HEK293 (cell line): ENCODE data around the gene CCDC183.

ENCODE experiments used
- CTCF ChIA-PET: fragments of 350-600 bp; formaldehyde crosslinking; extraction: SDS; loops from one replicate; lab custom pipeline; 2021; ENCODE audit warnings: antibody characterized with exemption; lab: Yijun Ruan, JAX
- POLR2A ChIA-PET: fragments of 300-600 bp; formaldehyde crosslinking; extraction: SDS; loops from one replicate; lab custom pipeline; 2020; ENCODE audit warnings: antibody characterized with exemption, inconsistent platforms; lab: Yijun Ruan, JAX
- H3K27ac ChIP-seq: fragments of 200-500 bp; sonication (Bioruptor generic); 2 replicates; pipeline ENCODE4 v1.5.1; 2014; ENCODE audit warnings: low read depth, low read length, control low read depth, inconsistent platforms; ENCODE audit errors: extremely low read depth
- H3K36me3 ChIP-seq, 2 experiments: fragments of 200-500 bp in 1 of 2; sonication (Bioruptor generic) in 1 of 2; 1 replicate in 1 of 2; 2 replicates in 1 of 2; pipeline ENCODE4 v1.5.1; 2014 to 2017; ENCODE audit warnings: inconsistent platforms in 2 of 2, low read length in 2 of 2; ENCODE audit not compliant: control insufficient read depth in 2 of 2, insufficient read depth in 1 of 2
- H3K4me1 ChIP-seq: fragments of 200-500 bp; sonication (Bioruptor generic); 2 replicates; pipeline ENCODE4 v1.5.1; 2014; ENCODE audit warnings: mild to moderate bottlenecking, low read length, inconsistent platforms; ENCODE audit not compliant: control insufficient read depth, insufficient read depth
- H3K4me3 ChIP-seq: 2 replicates; pipeline ENCODE4 v1.5.1; 2011; ENCODE audit warnings: low read depth, mild to moderate bottlenecking, control low read depth, low read length, moderate library complexity
- H3K9me3 ChIP-seq: fragments of 200-500 bp; sonication (Bioruptor generic); 2 replicates; pipeline ENCODE4 v1.5.1; 2014; ENCODE audit warnings: low read depth, low read length, inconsistent platforms; ENCODE audit not compliant: control insufficient read depth, insufficient read depth
- HIC1 ChIP-seq: fragments of 450-650 bp; formaldehyde crosslinking; IDR thresholded peaks from 2 replicates; pipeline ENCODE4 v1.5.1; 2016; ENCODE audit warnings: missing biosample characterization, missing genetic modification characterization
- MZF1 ChIP-seq: fragments of 450-650 bp; formaldehyde crosslinking; IDR thresholded peaks from 2 replicates; pipeline ENCODE4 v1.5.1; 2017; ENCODE audit warnings: missing biosample characterization, missing genetic modification characterization, borderline replicate concordance
- PRDM10 ChIP-seq: fragments of 450-650 bp; formaldehyde crosslinking; IDR thresholded peaks from 2 replicates; pipeline ENCODE4 v1.5.1; 2016; ENCODE audit warnings: missing biosample characterization, missing genetic modification characterization
- SP2 ChIP-seq: fragments of 450-650 bp; formaldehyde crosslinking; IDR thresholded peaks from 2 replicates; pipeline ENCODE4 v1.5.1; 2016; ENCODE audit warnings: missing biosample characterization, missing genetic modification characterization
- ZNF112 ChIP-seq: fragments of 450-650 bp; formaldehyde crosslinking; IDR thresholded peaks from 2 replicates; pipeline ENCODE4 v1.5.0; 2017; ENCODE audit warnings: missing biosample characterization, missing genetic modification characterization
- ZNF114 ChIP-seq: fragments of 450-650 bp; formaldehyde crosslinking; IDR thresholded peaks from 2 replicates; pipeline ENCODE4 v1.5.0; 2017; ENCODE audit warnings: missing biosample characterization, missing genetic modification characterization
- ZNF155 ChIP-seq: fragments of 450-650 bp; formaldehyde crosslinking; IDR thresholded peaks from 2 replicates; pipeline ENCODE4 v1.5.1; 2016; ENCODE audit warnings: missing biosample characterization, missing genetic modification characterization
- ZNF157 ChIP-seq: fragments of 450-650 bp; formaldehyde crosslinking; IDR thresholded peaks from 2 replicates; pipeline ENCODE4 v1.5.1; 2016; ENCODE audit warnings: missing biosample characterization, missing genetic modification characterization
- ZNF223 ChIP-seq: fragments of 450-650 bp; formaldehyde crosslinking; IDR thresholded peaks from 2 replicates; pipeline ENCODE4 v1.5.1; 2016; ENCODE audit warnings: missing biosample characterization, missing genetic modification characterization
- ZNF394 ChIP-seq: fragments of 450-650 bp; formaldehyde crosslinking; IDR thresholded peaks from 2 replicates; pipeline ENCODE4 v1.5.1; 2016; ENCODE audit warnings: missing biosample characterization, missing genetic modification characterization, mild to moderate bottlenecking, moderate library complexity, borderline replicate concordance
- ZNF501 ChIP-seq: fragments of 450-650 bp; formaldehyde crosslinking; IDR thresholded peaks from 2 replicates; pipeline ENCODE4 v1.5.1; 2016; ENCODE audit warnings: missing biosample characterization, missing genetic modification characterization
- ZNF549 ChIP-seq: fragments of 450-650 bp; IDR thresholded peaks from 2 replicates; pipeline ENCODE4 v1.5.1; 2018; ENCODE audit warnings: missing biosample characterization, missing genetic modification characterization, mild to moderate bottlenecking, inconsistent platforms, moderate library complexity
- ZNF626 ChIP-seq: fragments of 450-650 bp; sonication (Bioruptor Pico); formaldehyde crosslinking; IDR thresholded peaks from 2 replicates; pipeline ENCODE4 v1.5.1; 2018; ENCODE audit warnings: missing biosample characterization, missing genetic modification characterization, inconsistent platforms
- ZNF776 ChIP-seq: fragments of 450-650 bp; formaldehyde crosslinking; IDR thresholded peaks from 2 replicates; pipeline ENCODE4 v1.5.0; 2017; ENCODE audit warnings: missing biosample characterization, missing genetic modification characterization, borderline replicate concordance
- ZNF777 ChIP-seq: fragments of 450-650 bp; formaldehyde crosslinking; IDR thresholded peaks from 2 replicates; pipeline ENCODE4 v1.5.1; 2017; ENCODE audit warnings: missing biosample characterization, missing genetic modification characterization, borderline replicate concordance

The CCDC183 gene

GRCh38 chr9:136791516-136792276 lies 4.4 kb upstream of the CCDC183 start (continued):
- peak; percentile 50; the same call in 1 of the 2 replicates for TF ChIP-seq PRDM10 (tag by site-specific recombination)
- TF ChIP-seq ZNF155 (tag by site-specific recombination), result no peak
- no peak for TF ChIP-seq ZNF223 (tag by site-specific recombination)
- 0 out of 2 replicates have a peak, but pooled peaks have one; percentile 73 for TF ChIP-seq ZNF501
- TF ChIP-seq ZNF114 (tag by site-specific recombination), result no peak
- 0 out of 2 replicates have a peak, but pooled peaks have one; percentile 51 for TF ChIP-seq ZNF777 (tag by site-specific recombination)
- TF ChIP-seq ZNF549 (tag by site-specific recombination), result no peak
- TF ChIP-seq ZNF394 (tag by site-specific recombination), result no peak

- CTCF ChIA-PET, result interaction anchor here (0.6 to 3.0 kb wide), 20 partner anchors 9 to 278 kb away, joined by 3 to 18 read pairs (median 4); partner anchors contain the start of genes AJM1, LCN8, RABL6 and SAPCD2
- POLR2A ChIA-PET, result interaction anchor here (0.9 to 2.6 kb wide), 5 partner anchors 9 to 448 kb away, joined by 3 to 8 read pairs (median 4); partner anchors contain the start of gene TUBB4B
- TF ChIP-seq ZNF112 (no peak), MZF1 (tag by site-specific recombination) (no peak), HIC1 (0 out of 2 replicates have a peak, but pooled peaks have one; percentile 19), ZNF157 (tag by site-specific recombination) (no peak), ZNF776 (tag by site-specific recombination) (no peak), SP2 (tag by site-specific recombination) (peak; percentile 44), ZNF626 (tag by site-specific recombination) (no peak), ZNF114 (tag by site-specific recombination) (no peak)
- Histone ChIP-seq H3K36me3 (peaks cover 0 to 21% of the 10 kb centered on the region in 2 experiments; a peak in 1 of 3 replicates), H3K4me1 (peaks cover 10% of the 10 kb centered on the region), H3K4me3 (no peak overlapping the region), H3K9me3 (no peaks in the 10 kb centered on the region), H3K27ac (no peak overlapping the region)
Observed at GRCh38 chr9:136792321-136793085, 3.6 kb upstream of the CCDC183 start.
